ENCODE measurements around the gene CLEC11A.

Gene CLEC11A

GRCh38 chr19:50705422-50706019 lies 17.6 kb upstream of the CLEC11A start:
- no peak for DNase-seq (ENCODE audit: low spot score)

DNA sequence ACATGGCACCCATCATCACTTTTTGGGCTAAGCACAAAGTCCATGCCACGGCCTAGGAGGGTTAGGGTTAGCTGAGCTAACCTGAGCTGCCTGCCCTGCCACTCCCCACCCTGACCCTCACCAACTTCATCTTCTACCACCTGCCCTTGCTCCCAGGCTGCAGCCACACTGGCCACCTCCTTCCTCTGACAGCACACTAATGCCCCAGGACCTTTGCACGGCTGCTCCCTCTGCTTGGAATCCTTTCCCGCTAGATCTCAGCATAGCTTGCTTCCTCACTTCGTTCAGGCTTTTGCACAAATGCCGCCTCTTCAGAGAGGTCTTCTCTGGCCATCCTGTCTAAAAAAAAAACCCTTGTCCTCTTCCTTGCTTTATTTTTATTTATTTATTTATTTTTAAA lies 16.8 kb upstream of the CLEC11A start:
- no peak for DNase-seq (ENCODE audit: low spot score)

DNA sequence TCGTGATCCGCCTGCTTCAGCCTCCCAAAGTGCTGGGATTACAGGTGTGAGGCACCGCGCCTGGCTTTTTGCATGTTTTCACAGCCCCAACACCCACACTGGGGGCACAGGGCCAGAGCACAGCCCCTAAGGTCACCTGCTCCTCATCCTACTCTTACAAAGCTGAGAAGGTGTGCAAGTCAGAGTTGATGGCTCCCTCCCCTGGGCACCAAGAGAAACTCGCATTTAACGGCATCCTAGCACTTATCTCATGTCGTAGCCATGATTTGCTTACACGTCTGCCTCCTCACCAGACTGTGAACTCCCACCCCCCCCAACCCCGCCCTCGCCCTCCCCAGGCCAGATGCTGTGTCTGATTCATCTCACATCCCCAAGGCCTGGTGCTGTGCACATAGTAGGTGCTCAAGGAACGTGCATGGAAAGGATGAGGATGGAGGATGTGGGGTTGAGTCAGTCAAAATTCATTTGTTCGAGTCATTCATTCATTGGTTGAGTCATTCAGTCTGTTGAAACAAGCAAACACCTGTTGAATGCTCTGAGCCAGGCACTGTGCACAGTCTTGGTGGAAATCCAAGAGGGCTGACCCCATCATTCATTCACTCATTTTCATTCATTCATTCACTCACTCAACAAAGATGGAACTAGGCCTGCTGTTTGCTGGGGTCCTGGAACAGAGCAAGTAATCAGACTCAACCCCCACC lies 14.8 kb upstream of the CLEC11A start:
- no peak for DNase-seq (ENCODE audit: low spot score)

DNA sequence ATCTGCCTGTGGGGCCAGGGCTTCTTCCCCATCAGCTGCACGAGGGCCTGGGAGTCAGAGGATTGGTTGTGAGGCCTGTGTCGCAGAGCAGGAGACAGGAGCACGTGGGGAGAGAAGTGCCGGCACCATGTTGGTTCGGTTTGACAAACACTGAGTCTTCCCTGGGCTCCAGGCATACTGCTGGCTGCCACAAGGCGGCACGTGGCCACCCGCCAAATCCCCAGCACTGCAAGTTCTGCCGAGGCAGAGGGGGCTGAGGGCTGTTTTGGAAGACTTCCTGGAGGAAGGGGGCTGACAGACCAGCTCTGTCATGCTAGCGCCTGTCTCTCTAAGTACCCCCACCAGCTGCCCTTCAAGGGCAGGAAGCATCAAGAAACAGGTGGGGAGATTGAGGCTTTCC lies 13.1 kb upstream of the CLEC11A start:
- no peak for DNase-seq (ENCODE audit: low spot score)

DNA sequence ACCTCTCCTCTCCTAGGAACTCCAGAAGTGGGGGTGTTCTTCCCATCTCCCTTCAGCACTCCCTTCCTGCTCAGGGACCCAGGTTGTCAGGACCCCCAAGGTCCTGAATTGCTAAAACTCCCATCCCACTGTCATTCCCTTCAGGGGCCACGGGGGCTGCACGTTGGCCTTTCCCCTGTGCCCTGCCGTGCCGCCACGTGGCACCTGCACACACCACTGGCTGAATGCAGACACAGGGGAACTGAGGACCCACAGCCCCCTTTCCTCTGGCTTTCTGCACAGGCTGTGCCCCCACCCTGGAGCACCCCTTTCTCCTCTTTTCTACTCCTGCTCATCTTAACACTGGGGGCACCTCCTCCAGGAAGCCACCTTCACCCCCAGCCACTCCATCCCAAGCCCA lies 12.6 kb upstream of the CLEC11A start:
- DNase-seq (ENCODE audit: low spot score) = no peak

DNA sequence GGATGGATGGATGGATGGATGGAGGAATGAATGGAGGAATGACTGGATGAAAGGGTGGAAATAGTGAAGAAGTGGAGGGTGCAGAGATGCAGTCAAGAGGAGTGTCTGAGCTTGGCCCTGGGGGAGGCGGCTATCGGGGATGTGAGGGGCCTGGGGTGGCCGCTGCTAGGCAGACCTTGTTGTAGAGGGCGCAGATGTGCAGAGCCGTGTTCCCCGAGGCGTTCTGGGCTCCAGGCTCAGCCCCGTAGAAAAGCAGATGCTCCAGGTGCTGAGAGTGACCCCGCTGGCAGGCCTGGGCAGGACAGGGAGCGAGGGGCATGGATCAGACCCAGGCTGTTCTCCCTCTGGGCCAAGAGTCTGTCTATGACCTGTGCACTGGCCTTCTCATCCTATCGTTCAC lies 12.0 kb upstream of the CLEC11A start:
- DNase-seq (ENCODE audit: low spot score) = no peak

- no peak for DNase-seq (ENCODE audit: low spot score)
Observed at GRCh38 chr19:50711805-50712204, 11.4 kb upstream of the CLEC11A start.

DNA sequence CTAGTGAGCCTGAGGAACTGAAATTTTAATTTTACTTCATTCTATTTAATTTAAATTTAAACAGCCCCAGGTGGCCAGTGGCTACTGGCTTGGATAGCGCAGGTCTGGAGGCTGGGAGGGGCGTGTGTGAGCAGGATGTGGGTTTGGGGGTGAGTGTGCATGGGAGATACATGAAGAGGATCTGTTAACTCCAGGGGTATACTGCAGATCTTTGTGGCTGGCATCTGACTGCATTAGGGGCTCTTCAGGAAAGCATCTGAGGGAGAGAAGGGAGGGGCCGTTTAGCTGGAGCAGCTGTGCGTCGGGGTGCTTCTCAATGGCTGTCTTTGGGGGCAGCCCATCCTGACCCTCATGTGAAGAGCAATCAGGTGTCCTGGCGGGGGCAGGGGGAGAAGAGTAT lies 10.3 kb upstream of the CLEC11A start:
- no peak for DNase-seq (ENCODE audit: low spot score)

DNA sequence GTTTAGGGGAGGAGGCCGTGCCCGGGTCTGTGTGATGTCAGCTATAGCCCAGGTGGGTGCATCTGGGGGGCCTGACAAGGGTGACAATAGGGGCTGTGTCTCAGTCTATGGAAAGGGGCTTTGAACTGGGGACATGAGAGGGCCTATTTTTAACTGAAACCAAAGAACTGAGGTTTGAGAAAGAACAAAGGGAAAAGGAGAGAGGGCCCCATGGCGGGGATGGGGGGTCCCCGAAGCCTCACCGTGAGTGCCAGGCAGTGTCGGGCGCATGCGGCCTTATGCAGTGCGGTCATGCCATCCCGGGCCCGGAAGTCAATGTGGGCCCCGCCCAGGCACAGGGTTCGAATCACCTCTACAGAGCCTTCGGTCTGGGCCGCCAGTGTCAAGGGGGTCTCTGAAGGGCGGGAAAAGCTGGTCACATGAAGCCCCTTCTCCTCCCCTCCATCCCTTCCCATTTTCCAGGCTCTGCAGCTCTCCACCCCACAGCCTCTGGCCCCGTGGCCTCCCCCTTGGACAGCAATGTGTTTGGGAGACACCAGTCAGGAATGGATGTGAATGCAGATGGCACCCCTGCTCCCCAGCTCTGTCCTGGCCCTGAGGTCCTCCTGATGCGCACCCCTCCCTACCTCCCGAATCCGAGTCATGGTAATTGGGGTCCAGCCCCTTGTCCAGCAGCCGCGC lies 9.5 kb upstream of the CLEC11A start:
- DNase-seq (ENCODE audit: low spot score) = no peak

DNA sequence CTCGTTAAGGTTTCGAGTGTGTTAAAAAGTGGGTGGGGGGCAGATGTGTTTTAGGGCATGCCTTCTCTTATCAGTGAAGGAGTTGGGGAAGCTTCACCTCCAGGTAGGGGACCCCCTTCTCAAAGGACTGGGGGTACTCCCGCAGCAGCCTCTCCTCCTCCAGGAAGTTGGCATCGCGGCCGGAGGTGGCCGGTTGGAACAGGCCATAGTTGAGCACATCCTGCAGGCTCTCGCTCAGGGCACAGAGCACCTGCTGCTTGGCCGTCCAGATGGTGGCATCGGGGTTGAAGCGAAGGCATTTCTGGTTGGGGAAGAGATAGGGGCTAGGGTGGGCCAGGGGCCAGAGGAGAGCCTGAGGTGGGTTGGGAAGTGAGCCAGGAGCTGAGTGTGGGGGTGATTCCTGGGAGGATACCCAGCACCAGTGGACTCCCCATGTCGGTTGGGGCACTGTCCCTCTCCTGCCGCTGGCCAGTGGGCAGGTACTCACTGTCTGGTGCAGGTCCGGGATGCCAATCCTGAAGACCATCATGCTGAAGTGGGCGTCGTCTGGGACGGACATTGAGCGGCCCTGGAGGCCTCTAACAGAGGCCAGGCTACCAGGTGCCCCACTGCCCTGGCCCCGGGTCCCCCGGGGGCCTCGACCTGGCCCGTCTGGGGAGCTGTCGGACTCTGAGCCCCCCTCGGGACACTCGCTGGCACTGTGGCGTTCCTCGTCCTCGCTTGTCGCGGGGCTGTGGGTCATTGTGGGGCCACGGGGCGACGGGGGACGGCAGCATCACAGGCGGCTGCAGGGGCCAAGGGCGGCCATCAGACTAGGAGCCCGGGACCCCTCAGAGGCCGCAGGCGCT lies 6.8 kb upstream of the CLEC11A start:
- no peak for DNase-seq (ENCODE audit: low spot score)

- DNase-seq (ENCODE audit: low spot score) = no peak
Observed at GRCh38 chr19:50717026-50717723, 6.0 kb upstream of the CLEC11A start.

GRCh38 chr19:50717891-50718254 lies 5.3 kb upstream of the CLEC11A start:
- DNase-seq (ENCODE audit: low spot score) = no peak

DNA sequence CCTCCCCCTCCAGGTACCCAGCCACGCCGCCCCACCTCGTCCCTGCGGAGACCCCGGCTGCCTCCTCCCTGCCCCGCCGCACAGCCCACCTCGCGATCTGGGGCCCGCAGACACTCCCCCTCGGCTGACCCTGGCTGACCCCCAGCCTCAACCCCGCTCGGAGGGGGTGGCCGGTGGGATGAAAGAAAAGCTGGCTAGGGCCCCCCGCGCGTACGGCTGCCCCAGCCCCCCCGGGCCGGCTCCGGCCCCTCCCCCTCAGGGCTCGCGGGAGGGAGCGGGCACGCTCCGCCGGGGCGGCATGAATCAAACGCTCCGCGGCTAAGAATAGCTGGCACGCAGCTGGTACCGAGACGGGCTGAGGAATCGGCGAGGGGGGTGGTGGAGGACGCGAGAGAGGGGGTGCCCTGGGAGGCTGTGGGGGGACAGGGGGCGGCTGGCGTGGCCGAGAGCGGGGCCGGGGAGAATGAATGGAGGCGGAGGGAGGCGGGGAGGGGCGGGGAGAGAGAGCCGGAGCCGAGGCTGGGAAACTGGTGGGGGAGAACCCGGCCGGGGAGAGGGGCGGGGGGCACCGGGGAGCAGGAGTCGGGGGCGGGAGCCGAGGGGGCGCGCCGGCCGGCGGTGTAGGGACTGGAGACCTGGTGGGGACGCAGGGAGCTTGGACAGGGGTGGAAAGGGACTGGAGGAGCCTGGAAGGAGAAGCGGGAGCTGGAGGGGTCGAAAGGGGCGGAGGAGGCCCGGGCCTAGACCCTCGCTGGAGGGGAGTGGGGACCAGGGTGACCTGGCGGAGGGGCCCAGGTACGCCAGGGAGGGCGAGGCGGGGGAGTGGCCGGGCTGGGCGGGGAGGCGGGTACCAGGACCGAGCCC lies 4.7 kb upstream of the CLEC11A start:
- no peak for DNase-seq (ENCODE audit: low spot score)

DNA sequence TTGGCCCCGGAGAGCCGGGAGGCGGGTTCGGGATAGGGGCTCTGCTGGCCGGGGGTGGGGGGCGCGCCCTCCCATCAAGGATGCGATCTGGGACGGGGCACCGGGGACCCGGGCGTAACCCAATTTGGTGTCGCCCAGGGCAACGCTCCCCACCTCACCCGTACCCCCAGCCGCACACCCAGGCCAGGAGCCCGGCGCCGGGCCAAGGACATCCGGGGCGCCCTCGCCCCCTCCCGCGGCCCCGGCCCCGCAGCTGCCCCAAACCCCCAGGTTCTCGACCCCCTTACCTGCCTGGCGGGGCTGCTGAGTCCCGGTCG lies 4.1 kb upstream of the CLEC11A start:
- no peak for DNase-seq (ENCODE audit: low spot score)

GRCh38 chr19:50719566-50719965 lies 3.6 kb upstream of the CLEC11A start, which contains the start of gene SHANK1:
Gene SHANK1 (minus strand): TSS chr19:50719802. CDS start chr19:50716919, 2,883 bp downstream.
- DNase-seq (ENCODE audit: low spot score) = no peak

DNA sequence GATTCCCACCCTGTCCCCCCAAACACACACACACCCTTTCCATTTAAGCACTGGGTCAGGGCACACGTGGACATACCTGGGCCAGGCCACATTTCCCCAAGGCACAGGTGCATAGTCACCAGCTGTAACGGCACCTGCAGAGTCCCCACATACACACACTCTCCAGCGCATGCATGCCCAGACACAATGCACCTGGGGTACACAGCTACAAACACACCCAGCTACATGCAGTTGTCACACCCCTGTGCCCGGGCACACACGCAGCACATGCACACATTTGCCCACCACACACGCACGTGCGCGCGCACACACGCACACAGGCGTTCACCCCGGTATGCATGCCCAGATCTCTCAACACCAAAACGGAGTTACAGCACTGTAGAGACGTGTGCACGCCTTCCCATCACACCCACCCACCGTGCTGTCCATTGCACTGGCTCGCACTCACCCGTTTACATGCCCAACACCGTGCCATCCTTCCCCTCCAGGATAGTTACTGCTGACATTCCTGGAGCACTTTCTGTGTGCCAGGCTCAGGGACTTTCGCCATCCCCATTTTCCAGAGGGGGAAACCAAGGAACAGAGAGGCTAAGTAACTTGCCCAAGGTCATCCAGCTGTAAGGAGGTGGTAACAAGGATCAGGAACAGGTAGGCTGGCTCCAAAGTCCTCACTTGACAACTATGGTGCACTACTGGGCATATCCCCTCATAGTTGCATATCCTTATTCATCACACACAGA lies 2.8 kb upstream of the CLEC11A start:
- DNase-seq (ENCODE audit: low spot score) = no peak

DNA sequence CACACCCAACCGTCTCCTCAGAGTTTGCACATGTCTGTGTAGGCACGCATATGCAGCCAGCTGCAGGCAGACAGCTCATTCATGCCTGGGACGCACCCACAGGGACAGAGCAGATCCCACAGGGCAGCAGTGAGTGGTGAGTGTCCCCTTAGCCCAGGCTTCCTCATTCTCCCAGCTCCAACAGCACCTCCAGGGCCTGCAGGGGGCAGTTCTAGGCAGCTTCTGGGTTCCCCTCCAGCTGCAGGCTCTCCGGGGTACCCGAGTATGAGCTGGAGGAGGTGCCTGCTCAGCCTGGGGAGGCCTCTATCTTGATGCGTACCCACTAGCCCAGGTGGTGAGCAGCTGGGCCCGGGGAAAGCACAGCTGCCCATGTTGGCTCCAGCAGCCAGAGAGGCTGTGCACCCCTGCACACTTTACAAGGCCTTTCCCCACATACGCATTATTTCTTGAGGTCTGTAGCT lies 2.2 kb upstream of the CLEC11A start:
- DNase-seq (ENCODE audit: low spot score) = no peak

DNA sequence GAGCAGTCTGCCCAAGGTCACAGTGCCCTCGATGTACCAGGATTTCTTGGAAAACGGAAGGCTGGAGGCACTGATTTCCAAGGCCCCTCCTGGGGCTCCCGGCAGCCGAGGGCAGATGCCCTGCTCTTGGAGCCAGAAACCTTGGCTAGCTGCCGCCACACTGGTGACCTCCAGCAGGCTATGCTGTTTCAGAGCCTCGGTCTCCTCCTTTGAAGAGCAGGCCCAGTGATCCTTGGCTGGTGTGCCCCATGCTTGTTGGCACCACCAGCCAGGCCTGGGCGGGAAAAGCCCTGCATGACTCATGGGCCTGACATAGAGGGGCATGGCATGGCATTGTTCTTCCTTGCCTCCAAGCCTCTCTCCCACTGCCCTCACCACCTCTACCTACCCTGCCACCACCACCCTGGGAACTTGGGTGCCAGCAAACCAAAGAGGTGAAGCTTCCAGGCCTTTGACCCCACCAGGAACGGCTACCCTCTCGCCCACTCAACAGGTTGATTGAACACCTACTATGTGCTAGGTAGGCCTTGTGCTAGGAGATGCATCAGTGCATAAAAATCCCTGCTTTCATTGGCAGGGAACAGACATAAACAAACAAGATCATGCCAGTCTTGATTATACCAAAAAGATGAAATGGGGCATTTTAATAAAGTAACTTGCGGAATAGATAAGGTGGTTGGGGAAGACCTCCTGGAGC lies 1.6 kb upstream of the CLEC11A start:
- no peak for DNase-seq (ENCODE audit: low spot score)

DNA sequence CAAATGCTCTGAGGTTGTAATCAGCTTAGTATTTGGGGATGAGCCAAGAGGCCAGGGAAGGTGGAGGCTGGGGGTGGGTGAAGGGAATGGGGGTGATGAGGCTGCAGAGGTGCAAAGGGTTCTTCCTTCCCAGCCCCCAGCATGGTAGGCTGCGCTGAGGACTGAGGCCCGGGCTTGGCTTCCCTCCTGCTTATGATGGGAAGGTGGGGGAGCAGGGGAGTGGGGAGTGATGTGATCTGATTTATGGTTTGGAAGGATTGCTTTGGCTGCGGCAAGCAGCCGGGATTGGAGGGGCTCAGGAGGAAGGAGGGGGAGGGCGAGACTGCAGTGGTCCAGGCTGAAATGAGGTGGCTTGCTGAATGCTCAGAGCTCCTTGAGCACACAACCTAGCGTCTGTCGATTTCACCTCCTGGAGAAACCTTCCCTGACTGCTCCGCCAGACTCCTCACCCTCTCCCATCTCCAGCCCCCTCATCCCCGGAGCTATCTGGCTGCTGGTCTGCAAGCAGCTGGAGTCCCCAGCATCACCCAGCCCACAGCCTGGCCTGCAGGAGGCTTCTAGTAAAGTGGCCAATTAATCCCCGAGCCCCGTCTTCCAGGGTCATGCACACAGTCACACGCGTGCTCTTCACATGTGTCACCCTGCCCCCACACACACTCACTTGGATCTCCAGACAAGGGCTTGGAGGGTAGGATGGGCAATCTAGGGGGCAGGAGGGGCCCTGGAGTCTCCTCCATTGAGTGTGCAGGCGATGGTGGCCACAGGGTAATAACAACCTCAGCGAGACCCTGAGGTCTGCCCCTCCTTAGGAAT lies 757 bp upstream of the CLEC11A start:
- DNase-seq (ENCODE audit: low spot score) = no peak
